ENCODE data around the gene COQ7. TPM values are rescaled to one million over a fixed set of nuclear protein-coding genes. Genes with fewer than 3 reads are reported as not detected.

COQ7 gene
- total RNA-seq, 1 experiment from 2014 or later, result 39.6 TPM

- ATAC-seq (no peak), DNase-seq (ENCODE audit: low read depth, low spot score) (no peak)
- no TSS peak for BruUV-seq (replicated peaks)
- ChIA-PET CTCF (interaction anchor here (2.0 kb wide), 1 partner anchor 11 kb away, joined by 8 read pairs; no protein-coding TSS in a partner anchor), POLR2A (no interaction called here)
- in situ Hi-C loops (cut with HindIII; ENCODE audit: low pct_unique_long_range_greater_than_20kb, low sequenced_read_pairs) (no loop called here), intact Hi-C loops (cut with micrococcal nuclease; ENCODE audit: unreplicated experiment) (no loop called here)
- Histone ChIP-seq H3K27ac (ENCODE audit: low read length) (no peak overlapping the region), H3K4me1 (ENCODE audit: control insufficient read depth, insufficient read depth, low read length) (peaks cover 10% of the 10 kb centered on the region; the same call in 1 of the 2 replicates), H3K27me3 (ENCODE audit: control insufficient read depth, insufficient read depth, low read length) (no peaks in the 10 kb centered on the region), H3K4me3 (ENCODE audit: low read depth in 2 of 2, low read length in 2 of 2) (no peak overlapping the region), H3K36me3 (ENCODE audit: control insufficient read depth, insufficient read depth, low read length) (no peaks in the 10 kb centered on the region), H3K9me3 (ENCODE audit: control insufficient read depth, insufficient read depth, low read depth, low read length) (no peaks in the 10 kb centered on the region)
- TF ChIP-seq SIN3A (IDR thresholded peaks at IDR 0.05; ENCODE audit: borderline replicate concordance, insufficient read depth, low read depth, low read length), result no peak
- TF ChIP-seq CTCF (IDR thresholded peaks at IDR 0.05), result no peak
- no peak for TF ChIP-seq TCF7L2 (IDR thresholded peaks at IDR 0.05; ENCODE audit: low read depth, low read length)
- no peak for TF ChIP-seq POLR2AphosphoS5 (IDR thresholded peaks at IDR 0.05; ENCODE audit: low read depth, low read length)
- no peak for TF ChIP-seq REST (IDR thresholded peaks at IDR 0.05; ENCODE audit: insufficient read depth in 1 of 2, low read depth in 2 of 2, low read length in 1 of 2)
Observed at GRCh38 chr16:19105131-19105530, 37.7 kb downstream of the COQ7 start.

GRCh38 chr16:19105891-19106624 is 38.6 kb downstream of the COQ7 start:
- Histone ChIP-seq H3K9me3 (ENCODE audit: control insufficient read depth, insufficient read depth, low read depth, low read length) (no peaks in the 10 kb centered on the region), H3K36me3 (ENCODE audit: control insufficient read depth, insufficient read depth, low read length) (no peaks in the 10 kb centered on the region), H3K27ac (ENCODE audit: low read length) (no peak overlapping the region), H3K27me3 (ENCODE audit: control insufficient read depth, insufficient read depth, low read length) (no peaks in the 10 kb centered on the region), H3K4me1 (ENCODE audit: control insufficient read depth, insufficient read depth, low read length) (peaks cover 13% of the 10 kb centered on the region; the same call in 1 of the 2 replicates), H3K4me3 (ENCODE audit: low read depth in 2 of 2, low read length in 2 of 2) (no peak overlapping the region)
- ChIA-PET POLR2A (no interaction called here), CTCF (no interaction called here)
- intact Hi-C loops (cut with micrococcal nuclease; ENCODE audit: unreplicated experiment) (no loop called here), in situ Hi-C loops (cut with HindIII; ENCODE audit: low pct_unique_long_range_greater_than_20kb, low sequenced_read_pairs) (no loop called here)
- DNase-seq (ENCODE audit: low read depth, low spot score) (no peak), ATAC-seq (no peak)
- TF ChIP-seq CTCF (IDR thresholded peaks at IDR 0.05), result no peak
- no TSS peak for BruUV-seq (replicated peaks)
